RWPE1 (cell line): ENCODE data around the gene COL15A1.

ENCODE experiments used
- CTCF ChIA-PET: fragments of 350-600 bp; sonication (Branson Sonifier 250); formaldehyde crosslinking; extraction: SDS; loops from one replicate; lab custom pipeline; 2021; lab: Yijun Ruan, JAX
- POLR2A ChIA-PET: fragments of 400-600 bp; formaldehyde crosslinking; extraction: SDS; loops from one replicate; lab custom pipeline; 2020; ENCODE audit warnings: antibody characterized with exemption; ENCODE audit not compliant: low non-redundant PET; lab: Yijun Ruan, JAX
- DNase-seq: peaks from one replicate; pipeline ENCODE4 v3.0.0; 2012; ENCODE audit warnings: low spot score
- H3K27ac ChIP-seq: fragments of 450-650 bp; 2 replicates; pipeline ENCODE4 v1.5.1; 2017
- TF ChIP-seq, protein P1 (sequence below): fragments of 450-650 bp; conservative IDR thresholded peaks from 2 replicates; pipeline ENCODE4 v1.5.1; 2017; ENCODE audit warnings: low read depth, mild to moderate bottlenecking

Gene COL15A1

DNA sequence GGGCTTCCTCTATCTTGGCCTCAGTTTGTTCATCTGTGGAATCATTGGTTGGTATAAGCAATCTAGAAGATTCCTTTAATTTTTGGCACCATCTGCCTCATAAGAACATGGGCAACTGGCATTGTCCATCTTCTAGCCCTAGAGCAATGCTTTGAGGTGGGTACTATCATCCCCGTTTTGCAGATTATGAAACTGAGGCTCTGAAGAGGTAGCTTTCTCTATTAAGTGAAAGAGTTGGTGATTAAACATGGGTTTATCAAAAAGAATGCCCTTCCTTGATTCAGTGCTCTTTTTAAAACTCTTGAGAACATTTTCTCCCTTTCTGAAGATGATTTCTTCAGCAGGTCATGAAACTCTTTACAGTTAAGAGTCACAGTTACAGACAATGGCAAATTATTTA is 118.8 kb downstream of the COL15A1 start:
- DNase-seq: no peak
- H3K27ac ChIP-seq: no peak overlapping the region
- TF ChIP-seq, protein P1, sequence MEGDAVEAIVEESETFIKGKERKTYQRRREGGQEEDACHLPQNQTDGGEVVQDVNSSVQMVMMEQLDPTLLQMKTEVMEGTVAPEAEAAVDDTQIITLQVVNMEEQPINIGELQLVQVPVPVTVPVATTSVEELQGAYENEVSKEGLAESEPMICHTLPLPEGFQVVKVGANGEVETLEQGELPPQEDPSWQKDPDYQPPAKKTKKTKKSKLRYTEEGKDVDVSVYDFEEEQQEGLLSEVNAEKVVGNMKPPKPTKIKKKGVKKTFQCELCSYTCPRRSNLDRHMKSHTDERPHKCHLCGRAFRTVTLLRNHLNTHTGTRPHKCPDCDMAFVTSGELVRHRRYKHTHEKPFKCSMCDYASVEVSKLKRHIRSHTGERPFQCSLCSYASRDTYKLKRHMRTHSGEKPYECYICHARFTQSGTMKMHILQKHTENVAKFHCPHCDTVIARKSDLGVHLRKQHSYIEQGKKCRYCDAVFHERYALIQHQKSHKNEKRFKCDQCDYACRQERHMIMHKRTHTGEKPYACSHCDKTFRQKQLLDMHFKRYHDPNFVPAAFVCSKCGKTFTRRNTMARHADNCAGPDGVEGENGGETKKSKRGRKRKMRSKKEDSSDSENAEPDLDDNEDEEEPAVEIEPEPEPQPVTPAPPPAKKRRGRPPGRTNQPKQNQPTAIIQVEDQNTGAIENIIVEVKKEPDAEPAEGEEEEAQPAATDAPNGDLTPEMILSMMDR: no peak
- ChIA-PET POLR2A (no interaction called here), CTCF (no interaction called here)

DNA sequence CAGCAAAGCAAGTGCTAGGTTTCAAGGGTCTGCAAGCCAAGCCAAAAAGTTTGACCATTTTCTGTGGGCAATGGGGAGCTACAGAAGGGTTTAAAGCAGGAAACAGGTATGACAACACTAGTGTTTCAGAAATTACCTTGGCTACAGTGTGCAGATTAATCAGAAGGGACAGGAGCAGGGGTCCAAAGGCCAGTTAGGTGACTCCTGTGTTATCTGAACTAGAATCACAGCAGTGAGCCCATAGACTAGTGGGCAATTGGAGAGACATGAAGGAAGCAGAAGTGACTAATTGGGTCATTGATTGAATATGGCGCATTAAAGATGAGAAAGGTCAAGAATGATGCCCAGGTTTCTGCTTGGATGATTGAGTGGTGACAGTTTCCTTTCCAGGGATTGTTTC is 119.8 kb downstream of the COL15A1 start:
- ChIA-PET CTCF (no interaction called here), POLR2A (no interaction called here)
- H3K27ac ChIP-seq: no peak overlapping the region
- TF ChIP-seq, protein P1: no peak
- DNase-seq: no peak

DNA sequence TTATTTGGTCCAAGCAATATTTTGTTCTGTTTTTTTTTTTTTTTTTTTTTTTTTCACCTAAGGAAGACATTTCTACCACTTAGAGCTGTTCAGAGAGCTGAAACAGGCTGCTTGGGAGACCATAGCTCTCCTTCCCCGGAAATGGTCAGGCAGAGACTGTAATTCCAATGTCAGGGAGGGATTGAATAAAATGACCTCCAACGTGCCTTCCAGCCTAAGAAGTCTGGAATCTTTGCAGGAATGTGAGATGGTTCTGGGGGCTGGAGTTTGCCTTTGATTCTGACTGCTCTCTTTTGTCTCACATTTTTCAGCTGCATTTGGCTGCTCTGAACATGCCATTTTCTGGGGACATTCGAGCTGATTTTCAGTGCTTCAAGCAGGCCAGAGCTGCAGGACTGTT is 122.9 kb downstream of the COL15A1 start:
- TF ChIP-seq, protein P1: no peak
- ChIA-PET CTCF (interaction anchor here (0.6 to 1.2 kb wide), 2 partner anchors 18 to 666 kb away, joined by 3 to 4 read pairs; no protein-coding TSS in a partner anchor), POLR2A (no interaction called here)
- no peak overlapping the region for H3K27ac ChIP-seq
- DNase-seq: no peak

DNA sequence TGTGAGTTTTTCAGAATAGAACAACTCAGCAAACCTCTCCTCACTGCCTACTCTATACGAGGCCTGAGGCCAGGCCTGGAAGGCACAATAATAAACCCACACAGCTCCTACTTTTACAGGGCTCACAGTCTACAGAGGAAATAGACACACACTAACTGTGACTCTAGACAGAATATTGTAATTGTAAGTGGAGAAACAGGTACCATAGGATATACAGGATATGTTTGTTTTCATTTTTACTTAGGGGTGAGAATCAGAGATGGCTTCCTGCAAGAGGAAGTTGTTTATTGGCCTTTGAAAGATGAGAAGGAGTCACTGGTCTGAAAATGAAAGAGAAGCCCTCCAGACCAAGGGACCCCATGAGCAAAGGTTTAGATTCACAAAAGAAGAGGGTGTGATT is 125.4 kb downstream of the COL15A1 start:
- CTCF ChIA-PET: no interaction called here

DNA sequence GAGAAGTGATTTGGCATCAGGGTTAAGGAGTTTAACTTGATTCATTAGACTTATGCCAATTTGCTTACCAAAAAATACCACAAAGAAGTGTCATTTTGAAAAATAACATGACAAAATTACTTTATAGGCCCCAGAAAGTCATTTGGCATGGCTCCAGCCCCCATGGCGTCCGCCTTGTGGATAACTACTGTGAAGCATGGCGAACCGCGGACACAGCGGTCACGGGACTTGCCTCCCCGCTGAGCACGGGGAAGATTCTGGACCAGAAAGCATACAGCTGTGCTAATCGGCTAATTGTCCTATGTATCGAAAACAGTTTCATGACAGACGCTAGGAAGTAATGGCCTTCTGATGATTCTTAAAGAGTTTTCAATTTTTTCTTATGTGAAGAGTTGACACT is 125.8 kb downstream of the COL15A1 start:
- ChIA-PET CTCF (no interaction called here), POLR2A (no interaction called here)
- TF ChIP-seq, protein P1: no peak
- no peak overlapping the region for H3K27ac ChIP-seq
- no peak for DNase-seq

More for the DNA sequence above, 125.4 kb downstream of the COL15A1 start:
- no peak for DNase-seq
- POLR2A ChIA-PET: no interaction called here
- TF ChIP-seq, protein P1: no peak
- H3K27ac ChIP-seq: no peak overlapping the region

DNA sequence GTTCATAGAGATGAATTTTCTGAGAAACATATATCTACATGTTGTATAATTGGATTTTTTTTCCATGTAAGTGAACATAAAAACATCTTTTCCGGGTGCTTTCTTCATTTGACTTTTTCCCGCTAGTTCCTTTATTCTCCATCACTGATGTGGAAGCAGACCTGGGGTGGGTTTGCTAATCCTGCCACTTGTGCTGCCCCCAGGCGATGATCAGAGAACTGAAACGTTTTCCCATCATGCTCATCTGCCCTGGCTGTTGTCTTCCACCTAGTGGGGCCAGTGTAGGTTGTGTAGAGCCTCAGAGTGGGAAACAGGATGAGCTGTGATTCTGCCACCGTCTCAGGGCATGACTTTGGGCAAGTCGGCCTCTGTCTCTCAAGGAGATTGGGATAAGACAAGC is 127.0 kb downstream of the COL15A1 start:
- TF ChIP-seq, protein P1: no peak
- ChIA-PET CTCF (no interaction called here), POLR2A (no interaction called here)
- no peak overlapping the region for H3K27ac ChIP-seq
- DNase-seq: no peak
